HL-60 (cell line): ENCODE data around the gene TRMU.

Experiments used
- DNase-seq, 2 experiments: peaks; one replicate each; pipeline ENCODE4 v3.0.0-alpha.2; 2010 to 2020; ENCODE audit warnings: low read depth in 1 of 2, low spot score in 1 of 2
- H3K27ac ChIP-seq: fragments of 250-450 bp; sonication (Bioruptor Pico); replicated peaks from 2 replicates; pipeline ENCODE4 v1.5.1; 2020; ENCODE audit warnings: mild to moderate bottlenecking, moderate library complexity
- H3K27me3 ChIP-seq: fragments of 250-450 bp; sonication (Bioruptor Pico); 2 replicates; pipeline ENCODE4 v1.5.1; 2021; ENCODE audit warnings: mild to moderate bottlenecking, moderate library complexity; ENCODE audit not compliant: insufficient read depth, poor library complexity, severe bottlenecking
- H3K4me3 ChIP-seq: replicated peaks from 2 replicates; pipeline ENCODE4 v1.5.1; 2011; ENCODE audit warnings: mild to moderate bottlenecking, control low read depth, low read length; ENCODE audit not compliant: insufficient read depth
- CTCF ChIP-seq: IDR thresholded peaks from one replicate; pipeline ENCODE4 v1.5.1; 2011; ENCODE audit warnings: low read length, control low read depth, inconsistent platforms; ENCODE audit not compliant: insufficient read depth
- GABPA ChIP-seq: IDR thresholded peaks from 2 replicates; pipeline ENCODE4 v1.6.1; 2012; ENCODE audit warnings: low read depth
- POLR2AphosphoS5 ChIP-seq: IDR thresholded peaks from 2 replicates; pipeline ENCODE4 v1.6.1; 2012; ENCODE audit warnings: low read depth
- REST ChIP-seq: IDR thresholded peaks from 2 replicates; pipeline ENCODE4 v1.6.1; 2012; ENCODE audit warnings: low read depth; ENCODE audit not compliant: insufficient replicate concordance
- SPI1 ChIP-seq: IDR thresholded peaks from 2 replicates; pipeline ENCODE4 v1.6.1; 2012; ENCODE audit warnings: low read depth, mild to moderate bottlenecking, borderline replicate concordance

The TRMU gene

GRCh38 chr22:46318576-46318975, 16.9 kb upstream of the TRMU start:
- Histone ChIP-seq H3K4me3 (no peak overlapping the region), H3K27me3 (no peaks in the 10 kb centered on the region), H3K27ac (no peak overlapping the region)
- DNase-seq: no peak
- no peak for TF ChIP-seq SPI1
- no peak for TF ChIP-seq POLR2AphosphoS5
- TF ChIP-seq GABPA: no peak
- no peak for TF ChIP-seq REST
- TF ChIP-seq CTCF: no peak

DNA sequence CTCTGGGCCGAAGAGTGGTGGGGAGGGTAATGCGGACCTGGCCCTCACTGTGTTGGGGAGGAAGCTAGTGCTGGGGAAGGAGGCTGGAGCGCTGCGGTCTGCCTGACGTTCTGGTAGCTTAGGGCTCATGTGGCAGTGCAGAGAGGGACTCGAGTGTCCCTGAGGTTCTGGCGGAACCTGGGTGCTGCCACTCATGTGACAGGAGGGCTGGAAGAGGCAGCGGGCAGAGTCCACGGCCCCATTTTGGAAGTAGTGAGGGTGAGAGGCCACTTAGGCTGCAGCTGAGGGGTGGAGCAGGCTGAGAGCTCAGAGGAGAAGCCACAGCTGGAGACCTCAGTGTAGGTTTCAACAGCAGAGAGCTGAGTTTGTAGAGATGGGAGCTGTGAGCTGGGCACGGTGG, 16.2 kb upstream of the TRMU start:
- DNase-seq: no peak
- TF ChIP-seq CTCF (no peak), POLR2AphosphoS5 (no peak), REST (no peak), GABPA (no peak), SPI1 (no peak)
- Histone ChIP-seq H3K27me3 (no peaks in the 10 kb centered on the region), H3K4me3 (no peak overlapping the region), H3K27ac (no peak overlapping the region)

DNA sequence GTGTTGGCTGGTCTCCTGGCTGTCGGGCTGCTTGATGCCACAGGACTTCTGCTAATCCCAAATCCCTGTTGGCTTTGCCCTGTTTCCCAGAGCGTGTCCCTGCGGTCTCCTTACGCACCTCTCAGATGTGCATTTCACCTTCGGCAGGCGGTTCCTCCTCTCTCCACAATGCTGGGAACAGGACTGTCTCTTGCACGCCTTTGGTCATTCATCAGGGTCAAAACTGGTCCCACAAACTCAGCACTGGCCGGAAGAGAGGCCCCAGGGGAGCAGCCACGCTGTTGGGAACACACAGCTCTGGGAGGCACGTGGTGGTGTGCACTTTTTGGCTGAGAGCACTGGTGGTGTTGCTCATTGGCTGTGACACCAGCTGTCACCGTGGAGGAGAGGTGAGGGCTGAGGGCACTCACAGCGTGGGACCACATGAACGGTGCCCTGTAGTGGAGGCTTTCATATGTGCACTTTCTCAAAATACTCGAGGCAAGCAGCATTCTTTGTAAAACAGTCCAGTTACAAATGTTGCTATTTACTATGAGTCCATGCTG, 15.3 kb upstream of the TRMU start:
- TF ChIP-seq CTCF: no peak
- no peak for TF ChIP-seq GABPA
- no peak for TF ChIP-seq REST
- no peak for TF ChIP-seq SPI1
- no peak for TF ChIP-seq POLR2AphosphoS5
- Histone ChIP-seq H3K27me3 (no peaks in the 10 kb centered on the region), H3K4me3 (no peak overlapping the region), H3K27ac (no peak overlapping the region)
- DNase-seq: no peak
